HUES6 (cell line): ENCODE measurements around the gene CYP27C1.
"Not testable (repeated sequence)": the region's sequence is repeated elsewhere in the genome, so short reads cannot be mapped to it uniquely, and the experiment has no call there.

Experiments
- H3K27ac ChIP-seq: 2 replicates; pipeline ENCODE4 v1.7.0; 2013; ENCODE audit warnings: low read depth, mild to moderate bottlenecking, low read length, inconsistent platforms
- H3K27me3 ChIP-seq: 2 replicates; pipeline ENCODE4 v1.6.1; 2013; ENCODE audit warnings: low read length; ENCODE audit not compliant: control insufficient read depth, insufficient read depth
- H3K36me3 ChIP-seq: 2 replicates; pipeline ENCODE4 v1.6.1; 2013; ENCODE audit warnings: low read length; ENCODE audit not compliant: control insufficient read depth, insufficient read depth
- H3K4me1 ChIP-seq: 2 replicates; pipeline ENCODE4 v1.6.1; 2013; ENCODE audit warnings: low read length; ENCODE audit not compliant: control insufficient read depth, insufficient read depth
- H3K4me3 ChIP-seq: 2 replicates; pipeline ENCODE4 v1.5.1; 2013; ENCODE audit warnings: low read depth, low read length
- H3K9ac ChIP-seq: one replicate; pipeline ENCODE4 v1.6.1; 2013; ENCODE audit warnings: mild to moderate bottlenecking, low read length
- H3K9me3 ChIP-seq: 2 replicates; pipeline ENCODE4 v1.6.1; 2013; ENCODE audit warnings: low read depth, low read length; ENCODE audit not compliant: control insufficient read depth, insufficient read depth

The CYP27C1 gene

GRCh38 chr2:127220768-127221527, 849 bp upstream of the CYP27C1 start:
- H3K4me1 ChIP-seq: peaks cover 31% of the 10 kb centered on the region
- H3K9ac ChIP-seq: peak overlapping the region; percentile 38
- H3K9me3 ChIP-seq: no peaks in the 10 kb centered on the region
- H3K4me3 ChIP-seq: peak overlapping the region; percentile 64
- peaks cover 22% of the 10 kb centered on the region for H3K27me3 ChIP-seq
- no peaks in the 10 kb centered on the region for H3K36me3 ChIP-seq
- H3K27ac ChIP-seq: no peak overlapping the region; the same call in 1 of the 2 replicates

- H3K27me3 ChIP-seq: peaks cover 22% of the 10 kb centered on the region
- peak overlapping the region; percentile 38 for H3K9ac ChIP-seq
- H3K4me3 ChIP-seq: peak overlapping the region; percentile 64
- peaks cover 1% of the 10 kb centered on the region; the same call in 1 of the 2 replicates for H3K9me3 ChIP-seq
- H3K27ac ChIP-seq: no peak overlapping the region; the same call in 1 of the 2 replicates
- H3K36me3 ChIP-seq: no peaks in the 10 kb centered on the region
- H3K4me1 ChIP-seq: peaks cover 19% of the 10 kb centered on the region
These were observed 678 bp downstream of the CYP27C1 start for GRCh38 chr2:127219171-127220070.

GRCh38 chr2:127218812-127219170, 1.3 kb downstream of the CYP27C1 start:
- no peak overlapping the region for H3K27ac ChIP-seq
- H3K27me3 ChIP-seq: peaks cover 22% of the 10 kb centered on the region
- H3K9me3 ChIP-seq: peaks cover 6% of the 10 kb centered on the region; the same call in 1 of the 2 replicates
- H3K9ac ChIP-seq: peak overlapping the region; percentile 38
- peaks cover 19% of the 10 kb centered on the region for H3K4me1 ChIP-seq
- H3K4me3 ChIP-seq: peak overlapping the region; percentile 64
- H3K36me3 ChIP-seq: no peaks in the 10 kb centered on the region

- H3K36me3 ChIP-seq: no peaks in the 10 kb centered on the region
- peaks cover 11% of the 10 kb centered on the region; the same call in 1 of the 2 replicates for H3K9me3 ChIP-seq
- peaks cover 12% of the 10 kb centered on the region for H3K4me1 ChIP-seq
- H3K4me3 ChIP-seq: peak overlapping the region; percentile 64
- H3K27ac ChIP-seq: no peak overlapping the region
- H3K9ac ChIP-seq: no peak overlapping the region
- H3K27me3 ChIP-seq: peaks cover 22% of the 10 kb centered on the region
These were observed 2.4 kb downstream of the CYP27C1 start for GRCh38 chr2:127217470-127218325.

GRCh38 chr2:127216593-127216992, 3.5 kb downstream of the CYP27C1 start:
- Histone ChIP-seq H3K4me3 (no peak overlapping the region), H3K9ac (no peak overlapping the region), H3K36me3 (no peaks in the 10 kb centered on the region), H3K27me3 (peaks cover 22% of the 10 kb centered on the region), H3K4me1 (peaks cover 12% of the 10 kb centered on the region), H3K27ac (no peak overlapping the region), H3K9me3 (peaks cover 11% of the 10 kb centered on the region; the same call in 1 of the 2 replicates)

- Histone ChIP-seq H3K4me1 (peaks cover 12% of the 10 kb centered on the region), H3K9ac (no peak overlapping the region), H3K27ac (no peak overlapping the region), H3K27me3 (peaks cover 22% of the 10 kb centered on the region), H3K4me3 (no peak overlapping the region), H3K9me3 (peaks cover 11% of the 10 kb centered on the region; the same call in 1 of the 2 replicates), H3K36me3 (no peaks in the 10 kb centered on the region)
These were observed 4.0 kb downstream of the CYP27C1 start for GRCh38 chr2:127216095-127216494.

GRCh38 chr2:127214201-127214600, 5.9 kb downstream of the CYP27C1 start:
- not testable (repeated sequence) for H3K27ac ChIP-seq, H3K9ac ChIP-seq, H3K36me3 ChIP-seq, H3K4me3 ChIP-seq
- H3K4me1 ChIP-seq: peaks cover 19% of the 10 kb centered on the region
- peaks cover 11% of the 10 kb centered on the region; the same call in 1 of the 2 replicates for H3K9me3 ChIP-seq
- peaks cover 22% of the 10 kb centered on the region for H3K27me3 ChIP-seq

- Histone ChIP-seq H3K27me3 (no peaks in the 10 kb centered on the region), H3K36me3 (no peaks in the 10 kb centered on the region), H3K9me3 (peaks cover under 1% of the 10 kb centered on the region; the same call in 1 of the 2 replicates), H3K9ac (no peak overlapping the region), H3K4me3 (peak overlapping the region; percentile 30), H3K27ac (no peak overlapping the region), H3K4me1 (peaks cover 29% of the 10 kb centered on the region)
These were observed 11.8 kb downstream of the CYP27C1 start for GRCh38 chr2:127208313-127208712.

GRCh38 chr2:127205218-127206125, 14.6 kb downstream of the CYP27C1 start:
- H3K4me1 ChIP-seq: peaks cover 29% of the 10 kb centered on the region
- H3K9me3 ChIP-seq: no peaks in the 10 kb centered on the region
- no peaks in the 10 kb centered on the region for H3K36me3 ChIP-seq
- H3K27ac ChIP-seq: no peak overlapping the region
- no peak overlapping the region for H3K4me3 ChIP-seq
- H3K9ac ChIP-seq: peak overlapping the region; percentile 16
- H3K27me3 ChIP-seq: no peaks in the 10 kb centered on the region
